GM08714 (cell line): Measurements from ENCODE around the gene PLXDC1.
"Not testable (repeated sequence)": the region's sequence is repeated elsewhere in the genome, so short reads cannot be mapped to it uniquely, and the experiment has no call there.

ENCODE experiments used
- H3K4me3 ChIP-seq: fragments of 200-500 bp; sonication (Bioruptor generic); 2 replicates; pipeline ENCODE4 v1.5.1; 2014; ENCODE audit warnings: mild to moderate bottlenecking, low read length, inconsistent platforms
- ZNF274 ChIP-seq: IDR thresholded peaks from 2 replicates; pipeline ENCODE4 v1.6.1; 2012; ENCODE audit warnings: mild to moderate bottlenecking, low read depth, low read length

PLXDC1 gene

DNA sequence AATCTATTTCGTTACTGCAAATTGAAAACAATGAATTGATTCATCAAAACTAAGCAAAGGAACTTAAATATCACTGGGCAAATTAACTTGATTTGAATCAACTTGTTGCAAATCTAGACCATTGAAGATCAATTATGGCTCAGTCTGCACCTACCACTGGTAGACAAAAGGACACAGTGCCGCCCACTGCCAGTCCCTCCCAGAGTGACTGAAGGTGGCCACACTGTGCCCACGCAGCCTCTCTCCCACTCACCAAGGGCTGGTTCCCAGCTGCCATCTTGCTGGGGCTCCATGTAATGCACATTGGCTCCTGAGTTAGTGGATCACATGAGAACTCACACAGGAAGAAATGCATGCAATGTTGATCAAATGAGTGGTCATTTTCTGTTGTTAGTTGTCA lies 78.1 kb downstream of the PLXDC1 start:
- H3K4me3 ChIP-seq = no peak overlapping the region
- TF ChIP-seq ZNF274 = no peak

DNA sequence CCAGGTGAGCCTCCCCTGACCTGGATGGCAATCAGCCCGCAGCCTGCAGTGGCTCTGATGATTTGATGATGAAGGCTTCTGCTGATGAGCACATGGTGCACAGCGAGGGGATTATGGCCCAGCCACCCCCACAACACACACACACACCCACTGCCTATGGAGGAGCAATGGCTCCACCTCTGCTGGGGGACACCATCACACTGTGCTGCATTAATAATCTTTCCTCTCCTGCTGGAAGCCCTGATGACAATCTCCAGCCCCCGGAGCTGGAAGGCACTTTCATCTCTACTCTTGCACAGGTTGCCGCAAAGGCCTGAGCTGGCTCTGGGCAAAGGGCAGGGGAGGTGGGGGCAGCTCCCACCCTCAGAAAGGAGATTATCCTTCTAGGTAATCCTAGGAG lies 79.9 kb downstream of the PLXDC1 start:
- TF ChIP-seq ZNF274 = no peak
- H3K4me3 ChIP-seq = no peak overlapping the region

DNA sequence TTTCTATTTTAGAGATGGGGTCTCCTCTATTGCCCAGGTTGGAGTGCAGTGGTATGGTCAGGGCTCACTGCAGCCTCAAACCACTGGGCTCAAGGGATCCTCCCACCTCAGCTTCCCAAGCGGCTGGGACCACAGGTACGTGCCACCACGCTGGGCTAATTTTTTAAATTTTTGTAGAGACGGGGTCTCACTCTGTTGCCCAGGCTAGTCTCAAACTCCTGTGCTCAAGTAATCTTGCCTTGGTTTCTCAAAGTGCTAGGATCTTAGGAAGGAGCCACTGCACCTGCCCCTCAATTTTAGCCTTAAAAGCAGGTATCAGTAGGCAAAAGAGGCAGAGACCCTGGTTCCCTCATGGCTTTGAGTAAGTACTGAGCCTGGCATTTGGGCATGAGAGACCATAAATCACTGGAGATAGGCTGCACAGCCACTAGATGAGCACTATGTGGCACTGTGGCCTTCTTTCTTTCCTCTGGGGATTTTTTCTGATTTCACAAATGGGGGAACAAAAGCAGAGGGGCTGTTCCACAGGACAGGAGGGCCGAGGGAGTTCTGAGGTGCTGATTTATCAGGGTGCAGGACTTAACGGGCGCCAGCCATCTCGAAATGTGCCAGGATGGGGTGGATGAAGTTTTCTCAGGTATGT lies 82.2 kb downstream of the PLXDC1 start:
- no peak overlapping the region for H3K4me3 ChIP-seq
- no peak for TF ChIP-seq ZNF274

DNA sequence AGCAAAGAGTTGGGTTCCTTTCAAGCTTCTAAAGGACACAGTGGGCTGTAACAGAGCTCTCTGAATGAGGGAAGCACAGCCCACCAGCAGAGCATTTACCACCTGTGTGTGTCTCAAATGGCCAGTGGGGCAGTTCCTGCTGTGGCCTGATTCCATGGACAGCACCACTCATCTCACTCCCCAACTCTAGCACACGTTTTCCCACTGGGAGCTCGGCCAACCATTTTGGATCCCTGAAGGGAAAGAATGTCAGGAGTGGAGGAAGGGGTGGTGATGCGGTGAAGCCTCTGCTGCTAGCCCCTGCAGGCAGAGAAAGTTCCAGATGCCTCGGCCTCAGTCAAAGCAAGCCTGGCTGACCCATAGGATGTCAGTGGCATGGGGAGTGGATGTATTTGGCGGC lies 86.6 kb downstream of the PLXDC1 start:
- no peak for TF ChIP-seq ZNF274
- H3K4me3 ChIP-seq = no peak overlapping the region

DNA sequence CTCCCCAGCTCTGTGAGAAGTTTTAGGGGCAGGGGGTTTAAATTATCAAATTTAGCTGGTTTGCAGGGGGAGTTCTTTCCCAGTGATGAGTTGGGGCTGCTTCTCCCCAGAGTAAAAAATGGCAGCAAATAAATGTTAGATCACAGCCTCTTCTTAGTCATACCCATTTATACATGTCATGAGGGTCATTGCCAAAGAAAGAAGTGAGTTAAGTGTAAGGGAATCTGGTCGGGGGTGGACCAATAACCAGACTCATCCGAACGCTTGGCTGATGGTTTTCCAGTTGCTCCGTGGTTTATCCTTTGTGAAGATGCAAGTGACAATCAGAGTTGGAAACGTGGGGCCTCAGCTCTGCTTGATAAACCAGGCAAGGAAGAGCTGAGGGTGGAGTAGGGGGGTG lies 87.1 kb downstream of the PLXDC1 start:
- no peak for TF ChIP-seq ZNF274
- H3K4me3 ChIP-seq = no peak overlapping the region

GRCh38 chr17:39063681-39064069 lies 87.8 kb downstream of the PLXDC1 start:
- TF ChIP-seq ZNF274 = no peak
- H3K4me3 ChIP-seq = no peak overlapping the region

- H3K4me3 ChIP-seq = no peak overlapping the region
- no peak for TF ChIP-seq ZNF274
Observed at GRCh38 chr17:39062846-39063680, 88.4 kb downstream of the PLXDC1 start.

DNA sequence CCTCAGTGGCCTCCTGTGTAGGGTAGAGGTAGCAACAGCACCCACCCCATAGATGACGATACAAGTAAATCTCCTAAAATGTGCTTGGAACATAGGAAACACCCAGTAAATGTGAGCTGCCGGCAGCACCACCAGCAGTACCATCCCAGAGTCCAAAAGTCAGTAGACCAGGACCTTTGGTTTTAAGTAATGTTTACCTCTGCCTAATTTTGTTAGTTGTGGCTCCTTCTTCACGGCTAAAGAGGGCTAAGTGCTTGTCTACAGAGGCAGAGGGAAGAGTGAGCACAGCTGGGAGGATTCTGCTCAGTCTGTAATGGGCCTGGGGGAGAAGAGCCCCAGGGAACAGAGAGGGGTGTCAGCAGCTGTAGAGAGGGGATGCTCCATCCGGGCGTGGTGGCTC lies 92.9 kb downstream of the PLXDC1 start:
- no peak overlapping the region for H3K4me3 ChIP-seq
- TF ChIP-seq ZNF274 = no peak

DNA sequence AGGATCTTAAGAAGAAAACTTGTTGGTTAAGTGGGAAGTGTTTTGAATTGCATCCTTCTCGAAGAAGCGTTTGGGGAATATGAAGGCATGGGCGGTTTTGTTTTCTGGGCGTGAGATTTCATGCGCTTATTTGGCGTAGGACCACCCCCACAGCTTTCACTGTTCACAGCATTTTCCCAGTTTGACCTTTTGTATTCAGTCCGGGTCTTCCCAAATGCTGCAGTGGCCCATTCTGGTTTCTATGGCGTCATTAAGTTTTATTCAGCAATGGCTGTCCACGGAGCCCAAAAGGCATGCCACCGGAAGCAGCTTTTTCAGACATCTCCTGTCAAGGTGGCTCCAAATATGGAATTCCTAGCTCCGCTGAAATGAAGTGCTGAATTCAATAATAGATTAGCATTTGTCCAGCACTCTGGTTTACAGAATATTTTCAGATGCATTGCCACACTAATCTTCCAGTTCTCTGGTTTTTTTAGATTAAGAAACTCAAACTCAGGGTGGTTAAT lies 93.7 kb downstream of the PLXDC1 start:
- no peak for TF ChIP-seq ZNF274
- peak overlapping the region; percentile 63 for H3K4me3 ChIP-seq

DNA sequence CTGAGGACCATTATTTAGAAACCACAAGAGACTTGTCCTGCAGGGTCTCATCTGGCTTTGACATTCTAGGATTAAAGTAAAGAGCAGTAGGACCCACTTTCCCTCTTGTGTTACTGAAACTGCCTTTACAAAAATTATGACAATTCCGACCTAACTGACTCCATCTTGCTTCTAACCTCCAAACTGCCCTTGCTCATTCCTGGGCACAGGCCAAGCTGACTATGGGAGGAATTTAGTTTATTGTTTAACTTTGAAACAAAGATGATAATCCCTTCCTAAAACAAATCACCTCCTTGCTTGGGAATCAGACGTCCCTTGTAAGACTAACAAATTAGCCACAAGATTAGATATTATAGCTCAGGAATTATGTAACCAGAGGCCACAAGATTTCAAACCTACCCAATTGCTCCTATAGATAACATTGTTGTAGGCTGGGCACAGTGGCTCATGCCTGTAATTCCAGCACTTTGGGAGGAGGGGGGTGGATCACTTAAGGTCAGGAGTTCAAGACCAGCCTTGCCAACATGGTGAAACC lies 97.3 kb downstream of the PLXDC1 start:
- no peak overlapping the region for H3K4me3 ChIP-seq

DNA sequence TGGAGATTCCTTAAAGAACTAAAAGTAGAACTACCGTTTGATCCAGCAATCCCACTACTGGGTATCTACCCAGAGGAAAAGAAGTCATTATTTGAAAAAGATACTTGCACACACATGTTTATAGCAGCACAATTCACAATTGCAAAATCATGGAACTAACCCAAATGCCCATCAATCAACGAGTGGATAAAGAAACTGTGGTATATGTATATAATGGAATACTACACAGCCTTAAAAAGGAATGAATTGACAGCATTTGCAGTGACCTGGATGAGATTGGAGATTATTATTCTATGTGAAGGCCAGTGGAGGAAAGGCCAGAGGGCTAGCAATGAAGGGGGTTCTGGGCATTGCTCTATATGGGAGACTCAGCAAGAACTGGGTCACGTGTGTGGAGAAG lies 99.0 kb downstream of the PLXDC1 start:
- not testable (repeated sequence) for H3K4me3 ChIP-seq

More for the DNA sequence above, 97.3 kb downstream of the PLXDC1 start:
- no peak for TF ChIP-seq ZNF274

DNA sequence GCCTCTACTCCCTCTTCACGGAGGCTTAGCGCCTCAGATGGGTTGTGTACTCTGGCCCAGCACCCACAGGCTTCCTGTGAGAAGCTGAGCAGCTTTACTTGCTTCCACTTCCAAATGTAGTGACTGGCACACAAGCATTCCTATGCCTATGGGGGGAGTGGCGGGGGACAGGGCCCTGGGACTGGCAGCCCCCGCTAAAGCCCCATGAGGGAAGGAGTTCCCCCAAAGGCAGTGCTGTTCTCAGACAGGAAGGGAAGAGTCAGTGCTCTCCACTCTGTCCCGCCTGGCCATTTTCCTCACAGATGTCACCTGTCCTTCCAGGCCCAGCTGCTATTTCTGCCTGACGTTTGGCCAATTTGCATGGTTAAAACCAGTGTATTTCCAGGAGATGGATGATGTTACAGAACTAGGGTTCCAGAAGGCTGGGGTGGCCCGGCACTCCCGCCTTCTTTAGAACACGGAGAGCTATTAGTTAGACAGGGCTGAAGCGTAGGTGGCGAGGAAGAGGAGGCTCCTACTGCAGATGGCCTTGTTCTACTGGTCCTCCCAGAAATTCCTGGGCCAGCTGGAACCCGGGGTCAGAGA lies 100.3 kb downstream of the PLXDC1 start:
- no peak overlapping the region for H3K4me3 ChIP-seq
- no peak for TF ChIP-seq ZNF274

GRCh38 chr17:39045948-39046679 lies 105.3 kb downstream of the PLXDC1 start:
- no peak for TF ChIP-seq ZNF274
- H3K4me3 ChIP-seq = no peak overlapping the region

DNA sequence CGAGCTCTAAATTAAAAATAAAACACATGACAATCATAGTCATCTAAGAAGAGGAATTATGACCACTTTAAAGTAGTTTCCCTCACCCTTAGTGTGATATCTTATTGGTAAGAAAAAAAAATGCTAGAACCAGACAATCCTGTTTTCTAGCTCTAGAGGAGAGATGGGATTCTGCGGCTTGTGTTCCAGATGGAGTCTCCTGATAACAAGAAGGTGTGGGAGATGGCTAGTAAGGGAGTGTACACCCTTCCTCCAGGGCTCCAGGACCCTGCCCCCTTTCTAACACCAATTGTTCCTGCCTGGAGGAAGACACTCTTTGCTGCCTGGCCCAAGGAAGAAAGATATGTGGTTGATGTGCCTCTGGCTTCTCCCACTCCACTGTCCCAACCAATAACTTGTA lies 115.4 kb downstream of the PLXDC1 start:
- no peak overlapping the region for H3K4me3 ChIP-seq
- TF ChIP-seq ZNF274 = no peak

DNA sequence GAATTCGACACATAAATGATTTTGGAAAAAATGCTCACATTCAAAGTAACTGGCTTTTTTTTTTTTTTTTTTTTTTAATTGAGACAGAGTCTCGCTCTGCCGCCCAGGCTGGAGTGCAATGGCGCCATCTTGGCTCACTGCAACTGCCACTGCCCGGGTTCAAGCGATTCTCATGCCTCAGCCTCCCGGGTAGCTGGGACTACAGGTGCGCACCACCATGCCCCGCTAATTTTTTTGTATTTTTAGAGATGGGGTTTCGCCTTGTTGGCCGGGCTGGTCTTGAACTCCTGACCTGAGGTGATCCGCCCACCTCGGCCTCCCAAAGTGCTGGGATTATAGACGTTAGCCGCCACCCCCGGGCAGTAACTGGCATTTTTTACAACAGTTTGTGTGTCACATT lies 115.9 kb downstream of the PLXDC1 start:
- H3K4me3 ChIP-seq = not testable (repeated sequence)
